SU-DHL-6 (cell line): Measurements from ENCODE around the gene TLR1.

Source experiments
- CTCF ChIP-seq: fragments of 200-600 bp; sonication (generic); IDR thresholded peaks from one replicate; pipeline ENCODE4 v1.5.1; 2017; ENCODE audit warnings: antibody characterized with exemption, mild to moderate bottlenecking, low read length, moderate library complexity; ENCODE audit not compliant: insufficient read depth, poor library complexity, severe bottlenecking
- EZH2phosphoT487 ChIP-seq: fragments of 200-600 bp; sonication (generic), shearing (Covaris generic); conservative IDR thresholded peaks from 2 replicates; pipeline ENCODE4 v1.6.1; 2018; ENCODE audit warnings: mild to moderate bottlenecking, antibody characterized with exemption, low read length, moderate library complexity, mixed read lengths

- TF ChIP-seq CTCF (no peak), EZH2phosphoT487 (no peak)
Observed at GRCh38 chr4:38775326-38775725, 29.3 kb downstream of the TLR1 start.
